KMS-11 (cell line): ENCODE results near the gene OSBPL8.

Source experiments
- H2AFZ ChIP-seq: fragments of 200-600 bp; sonication (generic); 2 replicates; pipeline ENCODE4 v1.6.1; 2016; ENCODE audit warnings: antibody characterized with exemption, mixed run types, low read depth
- H3K27ac ChIP-seq: fragments of 200-600 bp; sonication (generic); 2 replicates; pipeline ENCODE4 v1.6.1; 2016; ENCODE audit warnings: mild to moderate bottlenecking, mixed run types
- H3K27me3 ChIP-seq: fragments of 200-600 bp; sonication (generic); 2 replicates; pipeline ENCODE4 v1.6.1; 2017; ENCODE audit warnings: mild to moderate bottlenecking, low read depth, mixed run types, moderate library complexity; ENCODE audit not compliant: insufficient read depth
- H3K36me3 ChIP-seq: fragments of 200-600 bp; sonication (generic); 2 replicates; pipeline ENCODE4 v1.6.1; 2017; ENCODE audit warnings: mild to moderate bottlenecking, mixed run types; ENCODE audit not compliant: insufficient read depth
- H3K4me1 ChIP-seq: fragments of 200-600 bp; sonication (generic); 2 replicates; pipeline ENCODE4 v1.6.1; 2016; ENCODE audit warnings: mild to moderate bottlenecking, low read depth, mixed run types; ENCODE audit not compliant: poor library complexity, severe bottlenecking
- H3K4me2 ChIP-seq: fragments of 200-600 bp; sonication (generic); 2 replicates; pipeline ENCODE4 v1.7.0; 2016; ENCODE audit warnings: mild to moderate bottlenecking, mixed run types
- H3K4me3 ChIP-seq: fragments of 200-600 bp; sonication (generic); IDR thresholded peaks from 2 replicates; pipeline ENCODE4 v1.6.1; 2017; ENCODE audit warnings: low read depth, low read length, mixed read lengths; ENCODE audit not compliant: insufficient read depth
- H3K79me2 ChIP-seq: fragments of 200-600 bp; sonication (generic); 2 replicates; pipeline ENCODE4 v1.6.1; 2016; ENCODE audit warnings: low read depth, mixed run types; ENCODE audit not compliant: insufficient read depth
- H3K9ac ChIP-seq: fragments of 200-600 bp; sonication (generic); 2 replicates; pipeline ENCODE4 v1.6.1; 2016; ENCODE audit warnings: mild to moderate bottlenecking, mixed run types
- H4K20me1 ChIP-seq: fragments of 200-600 bp; sonication (generic); 2 replicates; pipeline ENCODE4 v1.6.1; 2016; ENCODE audit warnings: mild to moderate bottlenecking, mixed run types; ENCODE audit not compliant: insufficient read depth
- TF ChIP-seq, protein P1 (sequence below): fragments of 200-600 bp; sonication (generic); conservative IDR thresholded peaks from 2 replicates; pipeline ENCODE4 v1.6.1; 2017; ENCODE audit warnings: low read depth, mild to moderate bottlenecking, antibody characterized with exemption, low read length, moderate library complexity, mixed read lengths

The OSBPL8 gene

DNA sequence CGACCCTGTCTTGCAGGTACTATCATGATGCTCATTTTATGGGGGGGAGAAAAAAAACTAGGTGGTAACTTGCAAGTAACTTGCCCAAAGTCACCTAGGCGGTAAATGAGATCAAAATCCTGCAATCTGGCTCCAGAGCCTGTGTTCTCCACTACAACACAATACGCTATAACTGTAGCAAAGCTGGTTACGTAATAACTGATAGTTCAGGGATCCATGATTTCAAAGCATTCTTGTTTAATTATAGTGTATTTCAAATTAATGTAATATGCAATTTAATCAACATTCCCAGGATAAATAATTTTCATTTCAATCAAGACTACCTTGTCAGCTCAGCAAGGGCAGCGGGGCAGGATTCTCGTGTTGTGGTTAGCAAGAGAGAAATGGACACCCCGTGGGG, 243.1 kb downstream of the OSBPL8 start:
- no peak overlapping the region for H3K4me2 ChIP-seq

DNA sequence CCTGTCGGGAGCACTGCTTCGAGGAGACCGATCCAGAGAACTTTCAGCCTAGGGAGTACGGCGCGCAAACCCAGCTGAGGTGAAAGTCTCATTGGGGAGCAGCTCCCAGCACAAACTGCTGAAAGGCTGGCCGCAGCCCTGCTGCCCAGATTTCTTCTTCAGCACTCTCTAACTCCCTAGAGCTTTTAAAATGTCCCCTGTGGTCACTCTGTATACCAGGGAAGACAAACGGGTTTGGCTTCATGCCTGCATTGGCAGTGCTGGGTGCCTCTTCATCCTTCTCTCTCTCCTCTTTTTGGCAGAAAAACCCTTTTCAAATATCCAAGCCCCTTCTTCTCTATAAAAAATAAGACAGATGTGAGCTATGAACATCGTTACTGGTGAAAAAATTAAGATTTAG, 246.3 kb downstream of the OSBPL8 start:
- H3K9ac ChIP-seq: no peak overlapping the region
- no peaks in the 10 kb centered on the region for H3K4me1 ChIP-seq
- no peak overlapping the region for H3K4me3 ChIP-seq
- no peaks in the 10 kb centered on the region for H3K27me3 ChIP-seq
- TF ChIP-seq, protein P1, sequence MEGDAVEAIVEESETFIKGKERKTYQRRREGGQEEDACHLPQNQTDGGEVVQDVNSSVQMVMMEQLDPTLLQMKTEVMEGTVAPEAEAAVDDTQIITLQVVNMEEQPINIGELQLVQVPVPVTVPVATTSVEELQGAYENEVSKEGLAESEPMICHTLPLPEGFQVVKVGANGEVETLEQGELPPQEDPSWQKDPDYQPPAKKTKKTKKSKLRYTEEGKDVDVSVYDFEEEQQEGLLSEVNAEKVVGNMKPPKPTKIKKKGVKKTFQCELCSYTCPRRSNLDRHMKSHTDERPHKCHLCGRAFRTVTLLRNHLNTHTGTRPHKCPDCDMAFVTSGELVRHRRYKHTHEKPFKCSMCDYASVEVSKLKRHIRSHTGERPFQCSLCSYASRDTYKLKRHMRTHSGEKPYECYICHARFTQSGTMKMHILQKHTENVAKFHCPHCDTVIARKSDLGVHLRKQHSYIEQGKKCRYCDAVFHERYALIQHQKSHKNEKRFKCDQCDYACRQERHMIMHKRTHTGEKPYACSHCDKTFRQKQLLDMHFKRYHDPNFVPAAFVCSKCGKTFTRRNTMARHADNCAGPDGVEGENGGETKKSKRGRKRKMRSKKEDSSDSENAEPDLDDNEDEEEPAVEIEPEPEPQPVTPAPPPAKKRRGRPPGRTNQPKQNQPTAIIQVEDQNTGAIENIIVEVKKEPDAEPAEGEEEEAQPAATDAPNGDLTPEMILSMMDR: no peak
- H4K20me1 ChIP-seq: no peaks in the 10 kb centered on the region
- H3K36me3 ChIP-seq: no peaks in the 10 kb centered on the region
- no peak overlapping the region for H3K4me2 ChIP-seq
- H3K27ac ChIP-seq: no peak overlapping the region
- no peaks in the 10 kb centered on the region for H3K79me2 ChIP-seq
- no peak overlapping the region for H2AFZ ChIP-seq

More for the DNA sequence above, 243.1 kb downstream of the OSBPL8 start:
- Histone ChIP-seq H3K79me2 (no peaks in the 10 kb centered on the region), H3K4me3 (no peak overlapping the region), H2AFZ (no peak overlapping the region), H3K27ac (no peak overlapping the region), H3K36me3 (no peaks in the 10 kb centered on the region), H4K20me1 (no peaks in the 10 kb centered on the region), H3K27me3 (no peaks in the 10 kb centered on the region), H3K4me1 (no peaks in the 10 kb centered on the region), H3K9ac (no peak overlapping the region)
- TF ChIP-seq, protein P1: no peak

DNA sequence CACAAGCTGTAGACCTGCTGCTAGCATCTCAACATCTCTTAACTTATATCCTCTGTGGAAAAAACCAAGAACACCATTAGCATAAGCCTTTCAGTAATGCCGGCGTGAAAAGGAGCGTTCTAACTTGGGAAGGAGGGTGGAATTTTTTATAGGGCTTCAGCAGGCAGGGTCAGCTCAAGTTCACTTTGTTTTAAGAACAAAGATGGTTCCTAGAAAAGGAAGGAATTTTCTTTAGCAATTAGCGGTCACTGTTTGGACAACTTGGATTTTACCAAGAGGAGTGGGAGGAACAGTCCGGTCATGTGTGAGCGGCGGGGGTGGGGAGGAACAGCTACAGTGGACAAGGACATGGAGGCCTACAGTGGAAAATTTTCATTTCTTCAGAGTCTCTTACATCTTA, 247.3 kb downstream of the OSBPL8 start:
- Histone ChIP-seq H3K4me3 (no peak overlapping the region), H3K4me2 (no peak overlapping the region), H3K79me2 (no peaks in the 10 kb centered on the region), H3K27me3 (no peaks in the 10 kb centered on the region), H3K9ac (no peak overlapping the region), H4K20me1 (no peaks in the 10 kb centered on the region), H3K27ac (no peak overlapping the region), H3K4me1 (no peaks in the 10 kb centered on the region), H2AFZ (no peak overlapping the region), H3K36me3 (no peaks in the 10 kb centered on the region)
- TF ChIP-seq, protein P1: no peak

DNA sequence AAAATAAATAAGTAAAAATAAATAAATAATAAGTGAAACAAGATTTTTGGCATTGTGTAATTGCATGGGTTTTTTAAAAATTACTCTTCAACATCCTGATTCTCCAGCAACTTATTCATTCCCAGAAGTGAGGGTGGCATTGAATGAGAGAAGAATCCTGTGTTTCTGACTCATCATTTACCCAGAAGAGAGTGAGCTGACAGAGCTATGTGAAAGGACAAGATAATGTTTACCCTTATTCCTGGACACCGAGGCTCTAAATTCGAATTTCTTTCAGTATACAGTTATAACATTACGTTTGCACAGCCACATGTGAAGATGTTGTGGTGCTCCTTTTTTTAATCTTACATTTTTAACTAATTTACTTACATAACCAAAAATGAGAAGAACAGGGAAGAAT, 247.8 kb downstream of the OSBPL8 start:
- H3K27me3 ChIP-seq: no peaks in the 10 kb centered on the region
- no peaks in the 10 kb centered on the region for H3K4me1 ChIP-seq
- H3K79me2 ChIP-seq: no peaks in the 10 kb centered on the region
- H3K36me3 ChIP-seq: no peaks in the 10 kb centered on the region
- H3K27ac ChIP-seq: no peak overlapping the region
- no peak overlapping the region for H3K4me3 ChIP-seq
- H4K20me1 ChIP-seq: no peaks in the 10 kb centered on the region
- no peak overlapping the region for H3K4me2 ChIP-seq
- TF ChIP-seq, protein P1: no peak
- no peak overlapping the region for H3K9ac ChIP-seq
- H2AFZ ChIP-seq: no peak overlapping the region
